Esophagus muscularis mucosa (tissue), 4 donors: ENCODE measurements around the gene IQSEC3. TPM values are rescaled to one million over a fixed set of nuclear protein-coding genes. Genes with fewer than 3 reads are reported as not detected.

Experiments used
- DNase-seq: peaks from one replicate; pipeline ENCODE4 v3.0.0-alpha.2; 2017; ENCODE audit errors: extremely low spot score
- H3K27ac ChIP-seq, 4 donors: fragments of 200-600 bp; sonication (generic); replicated peaks in 1 of 4; 1 replicate in 3 of 4; 2 replicates in 1 of 4; pipeline ENCODE4 v1.5.1; 2016 to 2019; ENCODE audit warnings: mild to moderate bottlenecking in 1 of 4
- H3K27me3 ChIP-seq, 4 donors: fragments of 200-600 bp; sonication (generic); one replicate each; pipeline versions ENCODE4 v1.5.1 to v1.6.0; 2016 to 2019
- H3K36me3 ChIP-seq, 4 donors: fragments of 200-600 bp; sonication (generic); one replicate each; pipeline ENCODE4 v1.5.1; 2016 to 2019
- H3K4me1 ChIP-seq, 4 donors: fragments of 200-600 bp; sonication (generic); one replicate each; pipeline ENCODE4 v1.5.1; 2016 to 2019
- H3K4me3 ChIP-seq, 4 donors: fragments of 200-600 bp; sonication (generic); 1 replicate in 2 of 4; 2 replicates in 2 of 4; pipeline ENCODE4 v1.5.1; 2016 to 2019; ENCODE audit warnings: mild to moderate bottlenecking in 4 of 4, moderate library complexity in 1 of 4
- H3K9me3 ChIP-seq, 4 donors: fragments of 200-600 bp; sonication (generic); 1 replicate in 3 of 4; 2 replicates in 1 of 4; pipeline ENCODE4 v1.5.1; 2016 to 2019
- CTCF ChIP-seq, 3 experiments: fragments of 200-600 bp in 2 of 3; fragments of 450-650 bp in 1 of 3; sonication (generic) in 2 of 3; IDR thresholded peaks; one replicate each; pipeline ENCODE4 v1.5.1; 2017 to 2019; ENCODE audit warnings: antibody characterized with exemption in 3 of 3, mild to moderate bottlenecking in 2 of 3, moderate library complexity in 1 of 3
- EP300 ChIP-seq: sonication (generic); formaldehyde crosslinking; IDR thresholded peaks from one replicate; pipeline ENCODE4 v1.6.1; 2017; ENCODE audit warnings: antibody characterized with exemption
- POLR2A ChIP-seq: fragments of 450-650 bp; IDR thresholded peaks from one replicate; pipeline ENCODE4 v1.6.1; 2017; ENCODE audit warnings: antibody characterized with exemption, moderate library complexity, mild to moderate bottlenecking, low read depth
- POLR2AphosphoS5 ChIP-seq, 2 donors: sonication (generic); formaldehyde crosslinking; IDR thresholded peaks; one replicate each; pipeline ENCODE4 v1.6.1; 2017; ENCODE audit warnings: antibody characterized with exemption in 2 of 2
- WGBS: methylation state at CpG from one replicate; pipeline ENCODE4 v1.1.5; 2018; 5-methylcytosine and 5-hydroxymethylcytosine counted together
- intact Hi-C: fragments of 100-400 bp; cut with DNase I; formaldehyde crosslinking; loops from one replicate; pipeline ENCODE4 v1.15.1; 2023
- total RNA-seq, 4 donors: library from RNA; depleted of rRNA; stranded (reverse); fragments of >200 nt; gene quantifications; one replicate each; pipeline versions ENCODE4 v1.1.0 to v1.2.1, GENCODE V29; 2016

Gene IQSEC3
- total RNA-seq, 4 donors from 2014 or later: 0.26 to 2.3 (median 1.4) TPM

DNA sequence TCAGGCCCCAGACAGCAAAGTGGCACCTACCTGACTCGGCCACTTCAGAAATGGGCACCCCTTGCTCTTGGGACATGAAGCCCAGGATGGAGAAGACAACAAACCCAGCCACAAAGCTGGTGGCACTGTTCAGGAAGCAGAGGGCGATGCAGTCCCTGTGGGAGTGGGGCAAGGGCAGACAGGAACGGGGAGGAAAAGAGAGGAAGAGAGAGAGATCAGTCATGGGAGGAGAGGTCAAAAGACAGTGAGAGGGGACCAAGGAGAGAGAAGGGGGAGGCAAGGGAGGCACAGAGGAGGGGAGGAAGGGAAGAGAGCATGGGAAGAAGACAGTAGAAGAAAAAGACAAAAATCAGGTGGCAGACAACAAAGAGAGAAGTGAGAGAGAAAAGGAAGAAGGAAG lies 130.8 kb downstream of the IQSEC3 start:
- Histone ChIP-seq H3K9me3 (no peaks in the 10 kb centered on the region), H3K27ac (no peak overlapping the region), H3K4me1 (peaks cover 0 to 5% (median 0%) of the 10 kb centered on the region in 4 donors), H3K36me3 (no peaks in the 10 kb centered on the region), H3K27me3 (peaks cover 0 to 87% (median 4%) of the 10 kb centered on the region in 4 donors), H3K4me3 (no peak overlapping the region)
- TF ChIP-seq POLR2A (no peak), CTCF (IDR thresholded peaks at IDR 0.05) (no peak), EP300 (no peak)
- 86% methylated on average over 3 of the region's 3 CpGs for WGBS
- intact Hi-C loops: no loop called here
- DNase-seq: no peak

- Histone ChIP-seq H3K36me3 (no peaks in the 10 kb centered on the region), H3K4me1 (peaks cover 0 to 5% (median under 1%) of the 10 kb centered on the region in 4 donors), H3K9me3 (no peaks in the 10 kb centered on the region), H3K4me3 (no peak overlapping the region), H3K27ac (no peak overlapping the region), H3K27me3 (peaks cover 0 to 87% (median 5%) of the 10 kb centered on the region in 4 donors)
- 94% methylated on average over 10 of the region's 11 CpGs for WGBS
- no peak for DNase-seq
- no peak for TF ChIP-seq CTCF (IDR thresholded peaks at IDR 0.05)
- no peak for TF ChIP-seq POLR2A
- TF ChIP-seq EP300: no peak
- TF ChIP-seq POLR2AphosphoS5 (IDR thresholded peaks at IDR 0.05): no peak
- intact Hi-C loops: no loop called here
Observed at GRCh38 chr12:197911-198695, 131.5 kb downstream of the IQSEC3 start.

DNA sequence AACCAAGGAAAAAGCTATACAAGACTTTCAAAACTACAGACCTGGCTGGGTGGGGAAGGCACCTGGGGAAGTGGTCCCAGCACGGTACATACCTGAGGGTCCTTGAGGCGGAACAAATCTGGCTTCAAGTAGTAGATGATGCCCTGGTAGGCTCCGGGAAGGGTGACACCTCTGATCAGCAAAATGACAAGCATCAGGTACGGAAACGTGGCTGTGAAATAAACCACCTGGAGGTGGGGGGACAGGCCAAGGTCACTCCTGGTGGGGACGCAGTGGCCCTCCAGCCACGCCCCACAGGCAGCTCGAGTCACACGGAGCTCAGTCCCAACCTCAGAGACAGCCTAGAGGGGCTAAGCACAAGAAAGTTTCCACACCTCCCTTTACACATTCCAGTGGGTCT lies 132.1 kb downstream of the IQSEC3 start:
- intact Hi-C loops: no loop called here
- no peaks in the 10 kb centered on the region for H3K9me3 ChIP-seq
- no peak for DNase-seq
- H3K36me3 ChIP-seq: no peaks in the 10 kb centered on the region
- WGBS: 60% methylated on average over 9 of the region's 9 CpGs
- no peak overlapping the region for H3K4me3 ChIP-seq
- no peak overlapping the region for H3K27ac ChIP-seq
- no peak for TF ChIP-seq CTCF (IDR thresholded peaks at IDR 0.05)
- no peak for TF ChIP-seq POLR2A
- TF ChIP-seq POLR2AphosphoS5 (IDR thresholded peaks at IDR 0.05): no peak
- TF ChIP-seq EP300: no peak
- peaks cover under 1 to 10% (median 6%) of the 10 kb centered on the region in 4 donors for H3K4me1 ChIP-seq
- peaks cover 0 to 88% (median 11%) of the 10 kb centered on the region in 4 donors for H3K27me3 ChIP-seq

DNA sequence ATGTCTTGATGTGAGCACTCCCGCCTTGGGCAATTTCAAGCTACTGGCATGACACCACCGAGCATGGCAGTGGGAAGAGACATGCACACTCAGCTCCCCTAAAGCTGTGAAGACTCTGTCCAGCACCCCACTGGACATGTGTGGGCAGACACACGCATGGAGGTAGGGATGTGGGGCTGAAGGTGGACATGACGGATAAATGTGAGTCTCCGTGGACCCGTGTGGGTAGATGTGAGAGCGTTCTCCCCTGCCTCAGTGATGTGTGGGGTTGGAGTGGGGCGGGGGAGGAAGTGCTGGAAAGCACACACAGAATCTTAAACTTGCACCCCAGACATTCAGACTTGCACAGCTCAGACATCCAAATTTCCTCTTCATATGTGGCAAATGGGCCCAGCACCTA lies 134.8 kb downstream of the IQSEC3 start:
- no peak for DNase-seq
- peaks cover 4 to 19% (median 14%) of the 10 kb centered on the region in 4 donors for H3K4me1 ChIP-seq
- TF ChIP-seq POLR2A: no peak
- no peak for TF ChIP-seq EP300
- no peak for TF ChIP-seq POLR2AphosphoS5 (IDR thresholded peaks at IDR 0.05)
- no peak for TF ChIP-seq CTCF (IDR thresholded peaks at IDR 0.05)
- H3K4me3 ChIP-seq: no peak overlapping the region
- intact Hi-C loops: no loop called here
- no peaks in the 10 kb centered on the region for H3K9me3 ChIP-seq
- 79% methylated on average over 8 of the region's 8 CpGs for WGBS
- H3K27ac ChIP-seq: no peak overlapping the region
- H3K27me3 ChIP-seq: peaks cover 0 to 81% (median 16%) of the 10 kb centered on the region in 4 donors
- no peaks in the 10 kb centered on the region for H3K36me3 ChIP-seq
